ENCODE results near the gene EXOC4. TPM values are rescaled to one million over a fixed set of nuclear protein-coding genes. Genes with fewer than 3 reads are reported as not detected.

EXOC4 gene
- total and polyA plus RNA-seq, 12 donors = 7.5 to 41.7 (median 34.6) TPM

DNA sequence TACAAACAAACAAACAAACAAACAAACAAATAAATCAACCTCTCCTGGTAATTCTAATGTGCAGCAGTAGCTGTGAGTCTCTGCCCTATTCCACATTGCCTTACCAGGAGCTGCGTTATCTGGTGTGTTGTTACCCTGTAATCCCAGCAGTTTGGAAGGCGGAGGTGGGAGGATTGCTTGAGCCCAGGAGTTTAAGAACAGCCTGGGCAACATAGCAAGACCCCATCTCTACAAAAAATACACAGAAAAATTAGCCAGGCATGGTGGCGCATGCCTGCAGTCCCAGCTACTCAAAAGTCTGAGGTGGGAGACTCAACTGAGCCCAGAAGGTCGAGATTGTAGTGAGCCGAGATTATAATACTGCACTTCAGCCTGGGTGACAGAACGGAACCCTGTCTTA lies 192.7 kb downstream of the EXOC4 start:
- no peaks in the 10 kb centered on the region for H3K9me3 ChIP-seq
- DNase-seq = no peak
- no peaks in the 10 kb centered on the region for H3K27me3 ChIP-seq
- ATAC-seq = no peak
- TF ChIP-seq, protein P1, sequence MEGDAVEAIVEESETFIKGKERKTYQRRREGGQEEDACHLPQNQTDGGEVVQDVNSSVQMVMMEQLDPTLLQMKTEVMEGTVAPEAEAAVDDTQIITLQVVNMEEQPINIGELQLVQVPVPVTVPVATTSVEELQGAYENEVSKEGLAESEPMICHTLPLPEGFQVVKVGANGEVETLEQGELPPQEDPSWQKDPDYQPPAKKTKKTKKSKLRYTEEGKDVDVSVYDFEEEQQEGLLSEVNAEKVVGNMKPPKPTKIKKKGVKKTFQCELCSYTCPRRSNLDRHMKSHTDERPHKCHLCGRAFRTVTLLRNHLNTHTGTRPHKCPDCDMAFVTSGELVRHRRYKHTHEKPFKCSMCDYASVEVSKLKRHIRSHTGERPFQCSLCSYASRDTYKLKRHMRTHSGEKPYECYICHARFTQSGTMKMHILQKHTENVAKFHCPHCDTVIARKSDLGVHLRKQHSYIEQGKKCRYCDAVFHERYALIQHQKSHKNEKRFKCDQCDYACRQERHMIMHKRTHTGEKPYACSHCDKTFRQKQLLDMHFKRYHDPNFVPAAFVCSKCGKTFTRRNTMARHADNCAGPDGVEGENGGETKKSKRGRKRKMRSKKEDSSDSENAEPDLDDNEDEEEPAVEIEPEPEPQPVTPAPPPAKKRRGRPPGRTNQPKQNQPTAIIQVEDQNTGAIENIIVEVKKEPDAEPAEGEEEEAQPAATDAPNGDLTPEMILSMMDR (IDR thresholded peaks at IDR 0.05) = no peak
- WGBS, 2 donors = 96 to 98% methylated on average over 6 of the region's 6 CpGs
- no peaks in the 10 kb centered on the region for H3K4me1 ChIP-seq
- no peak overlapping the region for H3K4me3 ChIP-seq
- no peak overlapping the region for H3K27ac ChIP-seq
- no peaks in the 10 kb centered on the region for H3K36me3 ChIP-seq
- intact Hi-C loops (cut with DNase I) = no loop called here

DNA sequence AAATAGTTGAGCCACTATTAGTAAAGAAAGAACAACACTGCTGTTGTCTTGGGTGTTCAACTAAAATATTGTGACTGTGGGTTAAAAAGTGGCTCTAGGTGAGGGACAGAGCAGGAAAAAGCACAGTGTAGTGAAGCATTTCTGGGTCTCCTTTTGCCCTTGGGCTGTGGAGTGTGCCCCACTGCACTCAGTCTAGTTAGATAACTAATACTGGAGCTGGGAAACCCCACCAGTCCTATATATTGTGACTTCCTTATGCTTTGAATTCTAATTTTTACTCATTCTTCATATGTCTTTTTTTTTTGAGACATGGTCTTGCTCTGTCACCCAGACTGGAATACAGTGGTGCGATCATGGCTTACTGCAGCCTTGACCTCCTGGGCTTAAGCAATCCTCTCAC lies 195.1 kb downstream of the EXOC4 start:
- no peak for ATAC-seq

DNA sequence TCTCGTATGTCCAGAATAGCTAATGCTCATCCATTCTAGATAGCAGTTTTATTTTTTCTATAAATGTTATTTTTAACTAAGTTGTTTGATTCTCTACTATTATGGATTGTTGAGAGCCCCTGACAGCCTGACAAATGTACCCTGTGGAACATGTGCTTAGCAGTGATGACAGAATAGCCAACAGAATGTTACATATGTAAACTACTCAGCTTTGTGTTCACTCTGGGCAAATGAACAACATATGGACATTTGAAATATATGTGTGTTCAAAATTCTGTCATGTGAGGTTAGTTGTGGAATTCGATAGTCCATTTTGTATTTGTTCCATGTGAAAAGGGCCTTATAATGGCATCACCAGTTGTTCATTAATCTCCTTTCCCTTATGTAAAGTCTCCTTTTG lies 199.7 kb downstream of the EXOC4 start:
- DNase-seq = no peak
- Histone ChIP-seq H3K9me3 (no peaks in the 10 kb centered on the region), H3K4me3 (no peak overlapping the region), H3K36me3 (no peaks in the 10 kb centered on the region), H3K27me3 (no peaks in the 10 kb centered on the region), H3K4me1 (no peaks in the 10 kb centered on the region), H3K27ac (no peak overlapping the region)
- intact Hi-C loops (cut with DNase I) = no loop called here
- TF ChIP-seq, protein P1 (IDR thresholded peaks at IDR 0.05) = no peak
- ATAC-seq = no peak
- 97 to 99% methylated on average over 2 of the region's 2 CpGs for WGBS, 2 donors

More for the DNA sequence above, 195.1 kb downstream of the EXOC4 start:
- H3K4me3 ChIP-seq = no peak overlapping the region
- TF ChIP-seq, protein P1 (IDR thresholded peaks at IDR 0.05) = no peak
- intact Hi-C loops (cut with DNase I) = no loop called here
- no peak for DNase-seq
- H3K27me3 ChIP-seq = no peaks in the 10 kb centered on the region
- H3K4me1 ChIP-seq = no peaks in the 10 kb centered on the region
- no peaks in the 10 kb centered on the region for H3K36me3 ChIP-seq
- H3K27ac ChIP-seq = no peak overlapping the region
- H3K9me3 ChIP-seq = no peaks in the 10 kb centered on the region
- WGBS, 2 donors = 97 to 100% methylated on average over 1 of the region's 1 CpG

DNA sequence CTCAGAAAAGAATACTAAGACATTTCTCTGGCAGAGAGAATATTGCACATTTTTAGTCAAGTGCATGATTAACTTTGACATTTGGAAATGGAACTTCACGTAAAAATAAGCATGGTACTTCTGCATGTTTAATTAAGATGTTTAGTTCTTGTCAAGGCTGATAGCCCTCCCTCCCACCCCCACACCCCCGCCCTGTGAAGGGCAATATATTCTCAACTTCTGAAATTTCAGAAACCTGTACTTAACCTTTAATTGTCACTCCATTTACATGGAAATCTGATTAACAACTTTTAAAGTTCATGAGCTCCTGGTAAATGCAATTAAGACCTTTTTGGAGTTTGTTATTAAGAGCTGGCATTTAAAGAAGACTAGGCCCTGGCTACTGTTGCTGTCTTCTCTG lies 205.8 kb downstream of the EXOC4 start:
- H3K27ac ChIP-seq = no peak overlapping the region
- DNase-seq = no peak
- no peaks in the 10 kb centered on the region for H3K27me3 ChIP-seq
- WGBS, 2 donors = 94 to 98% methylated on average over 2 of the region's 2 CpGs
- intact Hi-C loops (cut with DNase I) = no loop called here
- no peak for ATAC-seq
- H3K36me3 ChIP-seq = no peaks in the 10 kb centered on the region
- no peaks in the 10 kb centered on the region for H3K4me1 ChIP-seq
- TF ChIP-seq, protein P1 (IDR thresholded peaks at IDR 0.05) = no peak
- H3K9me3 ChIP-seq = no peaks in the 10 kb centered on the region
- H3K4me3 ChIP-seq = no peak overlapping the region

All from heart right ventricle (tissue), 16 donors.